ENCODE data around the gene SHFL.

The SHFL gene

DNA sequence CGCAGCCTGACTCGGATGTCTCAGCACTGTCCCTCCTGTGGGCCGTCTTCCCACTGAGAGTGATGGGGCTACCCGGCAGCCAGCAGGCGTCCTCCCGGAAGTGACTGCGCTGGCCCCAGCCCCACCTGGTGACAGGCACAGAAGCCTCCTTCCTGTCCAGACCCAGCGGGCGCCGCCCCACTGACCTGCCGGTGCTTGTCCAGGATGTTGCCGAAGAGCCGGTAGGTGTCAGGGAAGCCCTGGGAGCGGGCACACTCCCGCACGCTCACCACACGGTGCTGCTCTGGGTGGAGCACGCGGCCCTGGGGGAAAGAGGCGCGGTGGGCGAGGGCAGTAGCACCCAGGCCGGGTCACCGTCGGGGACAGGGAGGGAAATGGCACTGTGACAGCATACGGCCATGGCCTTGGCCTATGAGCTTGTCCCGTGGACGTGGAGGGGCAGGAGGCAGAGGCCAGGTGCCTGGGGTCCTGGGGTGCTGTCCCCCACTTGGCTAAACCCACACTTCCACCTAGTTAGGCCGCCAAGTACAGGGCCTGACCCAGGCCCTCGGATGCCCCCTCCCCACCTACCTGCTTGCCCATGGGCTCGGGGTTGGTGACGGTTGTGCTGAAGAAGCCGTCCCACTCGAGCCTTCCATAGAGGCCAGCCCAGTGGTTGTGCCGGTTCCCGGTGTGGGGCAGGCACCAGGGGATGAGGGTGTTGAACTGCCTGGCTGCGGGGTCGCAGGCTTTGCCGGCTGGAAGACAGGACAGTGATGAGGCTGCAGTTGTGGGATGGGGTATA, 49.6 kb downstream of the SHFL start:
- no peak for DNase-seq

DNA sequence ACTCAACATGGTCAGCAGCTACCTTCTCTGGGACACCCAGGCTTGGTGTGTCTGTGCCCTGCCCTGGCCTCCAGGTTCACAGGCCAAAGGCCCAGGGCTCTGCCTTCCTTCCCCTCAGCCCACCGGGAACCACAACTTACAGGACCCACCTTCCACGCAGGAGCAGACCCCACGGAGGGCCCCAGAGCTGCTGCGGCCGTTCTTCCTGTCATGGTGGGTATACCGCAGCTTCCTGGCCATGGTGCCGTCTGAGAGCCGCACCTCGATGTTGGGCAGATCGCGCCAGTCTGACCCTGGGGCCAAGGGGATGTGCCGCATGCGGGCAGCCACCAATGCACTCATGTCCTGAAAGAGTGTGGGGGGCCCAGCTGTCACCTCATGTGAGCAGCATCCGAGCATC, 50.8 kb downstream of the SHFL start:
- DNase-seq, result no peak

DNA sequence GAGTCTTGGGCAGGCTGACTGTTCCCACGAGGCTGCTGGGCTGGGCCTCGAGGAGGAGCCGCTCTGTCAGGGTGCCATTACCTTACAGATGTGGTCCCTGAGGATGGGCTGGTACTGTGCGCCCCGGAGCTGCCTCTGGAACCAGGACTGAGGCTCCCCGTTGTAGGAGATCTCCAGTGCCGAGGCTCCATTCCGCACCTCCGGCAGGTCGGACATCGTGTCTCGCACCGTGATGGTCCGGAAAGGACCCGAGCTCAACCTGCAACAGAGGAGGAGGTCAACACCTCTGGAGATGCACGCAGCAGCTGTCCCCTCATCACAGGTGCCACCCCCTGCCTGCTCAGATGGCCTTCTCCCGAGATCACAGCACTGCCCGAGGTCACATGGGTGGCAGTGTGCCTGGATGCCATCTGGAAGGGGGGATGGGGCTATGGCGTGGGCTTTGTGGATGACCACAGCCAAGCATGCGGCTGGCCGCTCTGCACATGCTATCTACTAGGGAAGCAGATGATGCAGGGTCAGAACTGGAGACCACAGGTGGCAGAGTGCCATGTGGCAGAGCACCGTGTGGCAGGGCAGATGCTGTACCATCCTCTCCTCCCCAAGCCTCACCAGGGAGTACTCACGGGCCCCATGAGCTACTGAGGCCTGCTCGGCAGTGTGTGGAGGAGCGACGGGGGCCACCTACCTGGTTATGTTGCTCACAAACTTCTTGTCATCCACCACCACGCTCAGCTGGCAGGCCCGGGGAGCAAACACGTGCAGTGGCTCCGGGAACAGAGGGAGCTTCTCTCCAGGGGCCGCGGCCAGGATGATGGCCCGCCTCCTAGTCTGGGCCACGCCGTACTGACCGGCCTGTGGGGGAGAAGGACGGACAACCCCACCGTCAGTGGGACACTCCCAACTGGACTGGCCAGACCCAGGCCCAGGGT, 51.9 kb downstream of the SHFL start:
- DNase-seq, result no peak

DNA sequence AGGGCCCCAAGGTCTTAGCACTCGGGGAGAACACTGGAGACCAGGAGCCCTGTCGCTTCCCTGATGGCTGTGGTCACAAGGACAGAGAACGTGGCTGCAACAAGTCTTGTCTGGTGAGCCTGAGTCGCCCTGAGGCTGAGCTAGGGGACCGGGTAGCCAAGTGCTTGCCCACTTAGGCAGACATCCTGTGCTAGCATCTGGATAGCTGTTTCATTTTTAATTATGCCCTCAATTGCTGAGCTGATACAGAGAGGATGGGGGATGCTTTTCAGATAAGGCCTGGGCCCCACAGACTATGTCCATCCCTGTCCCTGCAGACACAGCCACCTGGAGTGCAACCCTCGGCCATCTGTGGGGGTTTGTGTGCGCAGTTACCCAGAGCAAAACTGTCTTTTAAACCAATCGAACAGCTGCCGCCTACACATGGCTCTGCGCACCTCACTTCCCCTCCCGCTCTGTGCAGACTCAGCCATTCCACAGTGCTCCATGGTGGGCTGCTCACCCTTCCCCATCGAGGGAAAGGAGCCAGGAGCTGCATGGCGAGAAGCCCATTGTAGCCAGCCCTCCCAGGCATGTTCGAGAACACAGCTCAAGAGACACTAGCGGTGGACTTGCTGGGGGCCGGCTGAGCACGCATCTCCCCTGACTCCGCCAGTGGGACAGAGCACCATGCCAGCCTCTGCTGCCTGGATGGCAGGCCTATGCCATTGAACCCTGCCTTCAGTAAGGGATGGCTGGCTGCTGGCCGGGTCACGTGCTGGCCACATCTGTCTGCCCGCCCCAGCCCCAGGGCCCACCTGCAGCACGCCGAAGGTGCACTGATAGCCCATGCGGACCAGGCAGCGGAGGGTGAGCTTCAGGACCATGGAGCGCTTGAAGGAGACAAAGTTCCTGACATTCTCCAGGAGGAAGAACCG, 53.0 kb downstream of the SHFL start:
- DNase-seq, result no peak

DNA sequence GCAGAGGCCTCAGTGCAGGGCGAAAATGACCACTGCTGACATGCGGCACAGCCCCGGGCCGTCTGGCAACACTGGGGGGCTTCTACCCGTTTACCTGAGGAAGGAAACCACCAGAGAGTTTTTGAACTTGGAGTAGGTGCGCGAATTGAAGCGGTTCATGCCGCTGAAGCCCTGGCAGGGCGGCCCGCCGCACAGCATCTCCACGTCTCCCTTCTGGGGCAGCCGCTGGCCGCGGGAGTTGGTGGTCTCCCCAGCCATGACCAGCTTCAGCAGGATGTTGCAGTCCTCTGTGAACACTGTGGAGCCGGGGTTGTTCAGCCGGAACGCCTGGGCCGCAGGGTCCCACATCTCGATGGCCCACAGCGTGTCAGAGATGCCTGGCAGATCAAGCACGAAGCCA, 53.8 kb downstream of the SHFL start:
- no peak for DNase-seq

DNA sequence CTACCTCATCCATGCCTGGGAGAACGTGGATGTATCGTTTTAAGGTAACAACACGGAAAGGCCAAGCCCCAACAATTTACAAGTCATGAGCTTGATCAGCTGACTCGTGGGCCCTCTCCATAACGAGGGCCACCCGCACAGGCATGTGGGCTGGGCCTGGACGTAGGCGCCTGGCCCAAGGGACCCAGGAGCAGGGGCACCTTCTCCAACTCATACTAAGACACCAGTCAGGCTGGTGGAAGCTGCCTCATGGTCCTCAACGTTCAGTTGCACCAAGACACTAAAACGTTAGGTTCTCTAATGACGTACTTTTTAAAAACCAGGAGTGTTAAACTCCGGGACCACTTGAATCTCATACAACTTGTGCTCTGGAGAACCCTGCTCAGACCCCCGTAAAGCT, 55.4 kb downstream of the SHFL start:
- no peak for DNase-seq

DNA sequence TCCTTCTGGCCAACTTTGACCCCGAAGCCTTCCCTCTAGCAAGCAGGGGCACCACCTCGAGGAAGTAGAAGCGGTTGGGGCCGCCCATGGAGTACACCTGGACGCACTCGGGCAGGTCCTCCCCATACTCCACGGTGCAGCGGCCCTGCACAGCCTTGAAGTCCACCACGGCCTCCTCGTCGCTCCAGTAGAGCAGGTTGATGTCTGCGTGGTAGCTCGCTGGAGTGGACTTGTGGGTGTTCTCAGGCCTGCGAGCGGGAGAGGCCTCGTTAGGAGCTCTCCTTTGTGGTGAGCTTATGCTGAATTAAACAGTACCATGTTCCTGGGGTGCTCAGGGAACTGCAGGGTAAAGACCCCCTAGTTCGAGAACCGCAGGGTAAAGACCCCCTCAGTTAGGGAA, 55.9 kb downstream of the SHFL start:
- no peak for DNase-seq
